HG03196 (cell line): ENCODE results near the gene COL5A1.
"Not testable (repeated sequence)": the region's sequence is repeated elsewhere in the genome, so short reads cannot be mapped to it uniquely, and the experiment has no call there.

Experiments
- ATAC-seq: cut with Tn5 transposase; IDR thresholded peaks from one replicate; pipeline ENCODE4 v1.9.1; 2021; ENCODE audit not compliant: unreplicated experiment

The COL5A1 gene

DNA sequence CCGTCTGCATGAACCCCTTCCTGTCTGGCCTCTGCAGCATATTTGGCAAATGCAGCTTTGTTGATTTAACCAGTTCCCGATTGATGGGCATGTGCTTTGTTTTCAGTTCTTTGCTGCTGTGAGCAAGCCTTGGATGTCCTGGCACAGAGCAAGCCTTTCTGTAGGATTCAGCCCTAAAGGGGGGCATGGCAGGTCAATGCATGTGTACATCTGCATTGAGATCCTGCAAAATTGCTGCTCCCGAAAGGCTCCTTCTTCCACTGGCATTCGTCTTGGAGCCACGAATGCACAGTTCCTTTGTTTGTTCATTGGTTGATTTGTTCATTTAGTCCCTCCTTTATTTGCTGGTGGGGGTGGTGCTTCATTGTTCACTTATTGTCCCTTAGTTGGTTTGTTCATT is 34.8 kb downstream of the COL5A1 start:
- ATAC-seq, result no peak

DNA sequence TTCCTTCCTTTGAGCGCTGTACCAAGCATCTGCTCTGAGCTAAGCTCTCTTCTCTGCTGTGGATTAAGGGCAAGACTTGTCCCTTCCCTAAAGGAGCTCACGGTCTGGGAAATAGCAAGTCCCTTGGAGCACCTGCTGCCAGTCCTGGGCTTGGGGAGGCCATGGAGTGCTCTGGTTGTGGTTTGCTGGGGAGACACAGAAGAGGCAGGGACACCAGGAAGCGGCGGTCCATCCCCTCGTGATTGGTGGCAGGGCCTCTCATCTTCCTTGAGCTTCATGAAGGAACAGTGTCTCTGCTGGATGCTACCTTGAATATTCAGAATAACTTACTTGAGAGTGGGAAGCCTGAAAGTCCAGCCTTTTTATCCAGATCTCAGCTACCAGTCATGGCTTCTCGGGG is 35.3 kb downstream of the COL5A1 start:
- no peak for ATAC-seq

DNA sequence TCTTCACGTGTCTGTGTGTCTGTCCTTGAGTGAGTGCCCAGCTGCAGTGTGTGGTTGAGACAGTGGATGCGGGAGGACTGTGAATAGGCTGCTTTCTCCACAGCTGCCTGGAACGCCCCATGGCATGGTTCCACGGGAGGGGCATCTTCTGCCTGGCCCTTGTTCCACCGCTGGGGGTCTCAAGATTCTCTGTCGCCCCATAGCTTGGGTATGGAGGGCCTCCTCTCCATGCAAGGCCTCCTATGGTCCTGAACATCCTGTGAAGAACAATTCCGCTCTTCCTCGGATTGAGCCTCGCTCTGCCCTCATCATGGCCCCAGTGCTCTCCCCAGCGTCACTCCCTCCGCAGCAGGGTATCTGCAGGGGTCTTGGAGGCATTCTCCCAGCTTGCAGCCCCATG is 36.1 kb downstream of the COL5A1 start:
- ATAC-seq, result no peak

GRCh38 chr9:134678206-134678605 is 36.6 kb downstream of the COL5A1 start:
- no peak for ATAC-seq

DNA sequence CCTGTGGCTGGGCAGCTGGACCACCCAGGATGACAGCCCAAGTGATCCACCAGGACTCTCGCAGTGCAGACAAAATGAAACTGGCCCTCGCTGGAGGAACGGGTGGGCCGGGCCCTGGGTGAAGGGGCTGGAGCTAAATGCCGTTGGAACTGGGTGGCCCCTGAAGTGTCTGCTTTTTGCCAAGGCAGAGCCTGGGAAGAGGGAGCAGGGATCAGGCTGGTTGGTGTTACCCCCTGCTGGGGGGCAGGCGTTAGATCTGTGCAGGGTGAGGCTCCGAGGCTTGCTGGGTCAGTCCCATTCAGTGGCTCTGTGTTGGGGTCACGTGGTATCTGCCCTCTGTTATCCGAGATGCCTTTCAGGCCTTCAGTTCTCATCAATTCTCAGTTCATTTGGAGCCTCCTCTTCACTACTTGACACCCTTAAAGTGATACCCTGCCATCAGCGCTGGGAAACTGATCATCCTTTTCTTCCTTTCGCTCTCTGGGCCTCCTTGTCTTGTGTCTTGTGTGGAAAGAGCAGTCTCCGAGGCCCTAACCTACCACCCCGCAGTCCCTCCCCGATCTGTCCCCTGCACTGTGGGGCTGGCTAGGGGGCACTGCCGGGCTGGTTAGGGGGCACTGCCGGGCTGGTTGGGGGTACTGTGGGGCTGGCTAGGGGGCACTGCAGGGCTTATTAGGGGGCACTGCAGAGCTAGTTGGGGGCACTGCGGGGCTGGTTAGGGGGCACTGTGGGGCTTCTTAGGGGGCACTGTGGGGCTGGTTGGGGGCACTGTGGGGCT is 37.3 kb downstream of the COL5A1 start:
- no peak for ATAC-seq

GRCh38 chr9:134679616-134680392 is 38.2 kb downstream of the COL5A1 start:
- ATAC-seq, result no peak

DNA sequence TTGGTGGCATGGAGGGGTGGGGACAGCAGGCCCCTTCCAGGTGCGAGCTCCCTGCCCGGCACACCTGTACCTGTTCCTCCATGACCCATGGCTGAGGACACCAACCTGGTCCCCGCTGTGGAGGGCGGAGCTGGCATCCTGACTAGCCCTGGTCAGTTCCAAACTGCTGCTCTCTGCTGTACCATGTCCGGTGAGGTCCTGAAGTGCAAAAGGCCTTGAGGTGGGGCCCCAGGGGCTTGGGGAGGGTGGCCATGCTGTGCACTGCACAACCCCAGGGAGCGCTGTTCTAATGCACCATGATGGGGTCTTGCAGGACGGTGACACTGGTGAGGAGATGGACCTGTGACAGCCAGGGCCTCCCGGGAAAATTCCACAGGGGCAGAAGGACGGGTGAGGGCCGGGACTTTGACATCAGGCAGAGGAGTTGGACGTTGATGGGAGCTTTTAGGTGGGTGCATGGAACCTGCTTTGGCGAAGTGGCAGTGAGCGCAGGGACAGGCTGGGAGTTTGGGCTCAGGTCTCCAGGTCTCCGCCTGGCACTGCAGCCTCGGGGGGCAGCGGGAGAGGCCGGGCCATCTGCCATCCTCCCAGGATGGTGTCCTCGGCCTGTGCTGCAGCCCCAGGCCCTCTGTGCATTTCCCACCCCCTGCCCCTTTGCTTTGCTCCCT is 38.9 kb downstream of the COL5A1 start:
- no peak for ATAC-seq

GRCh38 chr9:134681061-134681661 is 39.6 kb downstream of the COL5A1 start:
- no peak for ATAC-seq

DNA sequence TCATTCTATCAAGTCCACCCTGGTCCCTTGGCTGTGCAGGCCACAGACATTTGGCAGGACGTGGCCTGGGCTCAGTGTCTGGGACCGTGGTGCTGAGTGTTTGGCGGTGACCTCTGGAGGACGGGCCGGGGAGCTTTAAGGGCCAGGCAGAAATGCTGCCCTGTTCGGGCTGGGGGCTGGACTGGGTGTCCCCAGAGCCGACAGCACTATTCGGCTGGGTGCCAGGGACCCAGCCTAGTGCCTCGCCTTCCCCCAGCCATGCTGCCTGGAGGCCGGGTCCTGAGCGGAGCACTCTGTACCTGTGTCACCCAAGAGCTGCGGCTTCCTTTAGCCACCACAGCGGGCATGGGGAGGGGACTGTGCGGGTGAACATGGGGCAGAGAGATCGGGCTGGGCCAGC is 40.4 kb downstream of the COL5A1 start:
- ATAC-seq, result no peak

GRCh38 chr9:134682651-134683364 is 41.2 kb downstream of the COL5A1 start:
- ATAC-seq, result no peak

- no peak for ATAC-seq
Measured at GRCh38 chr9:134683714-134684374, 42.2 kb downstream of the COL5A1 start.

DNA sequence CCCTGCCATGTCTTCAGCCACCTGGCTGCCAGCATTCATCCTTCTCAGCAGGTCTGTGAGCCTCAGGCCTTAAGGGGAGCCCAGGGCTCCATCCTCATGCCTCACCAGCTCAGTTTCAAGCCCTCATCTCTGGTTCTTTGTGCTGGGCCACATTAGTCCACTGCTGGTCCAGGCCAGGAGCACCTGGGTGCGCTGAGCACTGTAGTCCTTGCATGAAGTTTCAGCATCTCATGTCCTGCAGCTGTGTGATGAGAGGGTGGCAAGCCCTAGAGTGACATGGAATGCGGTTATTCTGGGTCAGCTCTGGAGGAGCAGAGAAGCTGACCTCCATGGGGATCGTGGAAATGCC is 42.7 kb downstream of the COL5A1 start:
- ATAC-seq, result no peak

GRCh38 chr9:134684941-134685340 is 43.3 kb downstream of the COL5A1 start:
- ATAC-seq, result not testable (repeated sequence)

DNA sequence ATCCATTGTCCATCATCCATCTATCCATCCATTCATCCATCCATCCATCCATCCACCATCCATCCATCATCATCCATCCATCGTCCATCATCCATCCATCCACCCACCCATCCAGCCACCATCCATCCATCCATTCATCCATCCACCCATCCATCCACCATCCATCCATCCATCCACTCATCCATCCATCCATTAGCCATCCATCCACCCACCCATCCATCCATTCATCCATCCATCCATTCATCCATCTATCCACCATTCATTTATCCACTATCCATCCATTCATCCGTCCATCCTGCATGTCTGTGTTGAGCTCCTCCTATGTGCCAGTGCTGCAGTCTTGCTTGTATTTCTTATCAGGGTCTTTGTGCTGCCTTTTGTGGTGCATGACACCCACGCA is 44.2 kb downstream of the COL5A1 start:
- no peak for ATAC-seq

GRCh38 chr9:134686896-134687295 is 45.3 kb downstream of the COL5A1 start:
- no peak for ATAC-seq

DNA sequence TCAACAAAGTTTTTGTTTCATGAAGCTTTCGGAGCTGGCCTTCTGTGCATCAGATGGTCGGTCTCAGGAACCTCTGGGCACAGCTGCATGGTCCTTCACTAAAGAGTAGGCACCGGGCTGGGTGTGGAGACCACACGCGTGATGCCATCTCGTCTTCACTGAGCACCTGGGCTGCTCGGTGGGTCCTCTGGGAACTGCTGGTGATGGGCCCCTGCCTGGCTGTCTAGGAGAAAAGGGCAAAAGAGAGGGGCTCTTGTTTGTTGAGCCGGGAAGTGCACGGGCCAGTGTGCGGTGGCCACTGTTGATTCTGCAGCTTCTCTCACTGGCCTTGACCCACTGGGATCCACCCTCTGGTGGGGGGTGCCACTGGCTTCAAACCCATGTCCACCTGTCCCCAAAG is 46.0 kb downstream of the COL5A1 start:
- no peak for ATAC-seq

GRCh38 chr9:134688231-134688630 is 46.6 kb downstream of the COL5A1 start:
- no peak for ATAC-seq

DNA sequence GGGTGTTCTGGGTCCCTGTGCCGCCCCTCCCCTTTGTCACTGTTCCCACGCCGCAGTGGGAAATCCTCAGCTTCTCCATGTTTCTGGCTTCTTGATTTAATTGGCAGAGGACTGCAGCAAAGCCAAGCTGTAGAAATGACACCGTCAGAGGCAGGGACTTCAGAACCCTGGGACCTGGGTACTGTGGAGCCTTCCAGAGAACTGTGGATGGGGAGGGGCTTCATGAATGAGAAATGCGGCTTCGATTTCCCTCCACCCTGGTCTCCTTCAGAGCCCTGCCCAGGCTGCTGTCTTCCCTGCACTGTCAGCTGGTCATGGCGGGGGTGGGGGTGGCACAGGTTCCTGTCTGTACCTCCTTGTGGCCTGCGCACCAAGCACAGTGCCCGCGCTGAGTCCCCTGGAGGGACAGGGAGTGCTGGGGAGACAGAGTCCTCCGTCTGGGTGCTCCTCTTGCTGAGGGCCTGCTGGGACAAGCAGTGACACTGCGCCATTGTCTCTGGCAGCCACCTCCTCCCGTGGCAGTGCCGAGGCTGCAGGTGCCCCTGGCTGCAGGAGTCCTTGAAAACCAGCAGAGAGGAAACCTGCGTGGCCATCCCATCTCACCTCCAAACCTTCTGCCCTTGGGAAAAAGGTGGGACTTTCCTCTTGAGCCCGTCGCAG is 47.2 kb downstream of the COL5A1 start:
- no peak for ATAC-seq

- no peak for ATAC-seq
Measured at GRCh38 chr9:134689321-134690181, 47.9 kb downstream of the COL5A1 start.
